HCT116 (cell line): ENCODE measurements around the gene KCNK5. TPM values are rescaled to one million over a fixed set of nuclear protein-coding genes. Genes with fewer than 3 reads are reported as not detected.

Source experiments
- ATAC-seq: fragments of 200-7000 bp; cut with Tn5 transposase; 2 replicates; pipeline ENCODE4 v1.9.1; 2020; ENCODE audit warnings: mild to moderate bottlenecking, moderate library complexity
- BruUV-seq: library from RNA; stranded (reverse); fragments of 400-500 nt; replicated peaks from 2 replicates; lab custom pipeline; 2021; lab: Mats Ljungman, UMichigan
- CTCF ChIA-PET: fragments of 300-600 bp; sonication (Branson Sonifier 250); formaldehyde crosslinking; loops from one replicate; lab custom pipeline; 2021; ENCODE audit warnings: antibody characterized with exemption; lab: Charles Lee
- POLR2A ChIA-PET: fragments of 300-600, 350-600 bp; sonication (Branson Sonifier 250); formaldehyde crosslinking; loops from one replicate; lab custom pipeline; 2021; ENCODE audit warnings: antibody characterized with exemption; lab: Charles Lee
- RAD21 ChIA-PET, 2 experiments: fragments of 300-600 bp; sonication (Branson Sonifier 250); formaldehyde crosslinking; loops; one replicate each; lab custom pipeline; 2023; ENCODE audit warnings: low total read pairs in 2 of 2; ENCODE audit not compliant: uncharacterized antibody in 2 of 2, unreplicated experiment in 2 of 2, low non-redundant PET in 1 of 2; lab: Charles Lee
- DNase-seq: peaks from one replicate; pipeline ENCODE4 v3.0.0-alpha.2; 2010; ENCODE audit warnings: low read depth, low spot score
- H2AFZ ChIP-seq: fragments of 200-600 bp; shearing (Covaris generic), sonication (generic); 2 replicates; pipeline ENCODE4 v1.6.1; 2017; ENCODE audit warnings: low read depth, mixed run types, mixed read lengths, antibody characterized with exemption, low read length; ENCODE audit not compliant: poor library complexity, severe bottlenecking
- H3K27ac ChIP-seq: 2 replicates; pipeline ENCODE4 v1.5.1; 2012; ENCODE audit warnings: low read depth, low read length
- H3K27me3 ChIP-seq: fragments of 200-600 bp; sonication (generic); 2 replicates; pipeline ENCODE4 v1.6.1; 2016; ENCODE audit warnings: mixed run types, low read length, mixed read lengths; ENCODE audit not compliant: insufficient read depth
- H3K36me3 ChIP-seq, 2 experiments: fragments of 200-500 bp in 1 of 2; fragments of 200-600 bp in 1 of 2; sonication (Bioruptor generic) in 1 of 2; sonication (generic) in 1 of 2; 2 replicates each; pipeline versions ENCODE4 v1.5.1 to v1.6.1; 2014 to 2016; ENCODE audit warnings: low read length in 2 of 2, inconsistent platforms in 1 of 2, mixed read lengths in 1 of 2, mixed run types in 1 of 2; ENCODE audit not compliant: insufficient read depth in 2 of 2, control insufficient read depth in 1 of 2
- H3K4me1 ChIP-seq, 2 experiments: fragments of 200-600 bp in 1 of 2; sonication (generic) in 1 of 2; 2 replicates each; pipeline versions ENCODE4 v1.5.1 to v1.6.1; 2012 to 2017; ENCODE audit warnings: low read length in 2 of 2, inconsistent platforms in 1 of 2, mild to moderate bottlenecking in 1 of 2, mixed read lengths in 1 of 2, mixed run types in 1 of 2, moderate library complexity in 1 of 2; ENCODE audit not compliant: insufficient read depth in 2 of 2, control insufficient read depth in 1 of 2
- H3K4me2 ChIP-seq: fragments of 200-600 bp; sonication (generic); 2 replicates; pipeline ENCODE4 v1.6.1; 2017; ENCODE audit warnings: mixed run types, low read length, mixed read lengths
- H3K4me3 ChIP-seq, 2 experiments: fragments of 200-600 bp in 1 of 2; sonication (generic) in 1 of 2; replicated peaks in 1 of 2; 2 replicates each; pipeline ENCODE4 v1.5.1; 2011 to 2016; ENCODE audit warnings: low read length in 2 of 2, control low read depth in 1 of 2, low read depth in 1 of 2, mild to moderate bottlenecking in 1 of 2, mixed read lengths in 1 of 2, mixed run types in 1 of 2
- H3K79me2 ChIP-seq: fragments of 200-600 bp; sonication (generic); 2 replicates; pipeline ENCODE4 v1.6.1; 2017; ENCODE audit warnings: mild to moderate bottlenecking, mixed run types, low read length, moderate library complexity, mixed read lengths; ENCODE audit not compliant: insufficient read depth
- H3K9ac ChIP-seq: fragments of 200-600 bp; sonication (generic); 2 replicates; pipeline ENCODE4 v1.6.1; 2016; ENCODE audit warnings: low read length, mixed read lengths
- H3K9me2 ChIP-seq: fragments of 200-600 bp; sonication (generic), shearing (Covaris generic); 2 replicates; pipeline ENCODE4 v1.6.1; 2017; ENCODE audit warnings: mixed run types, mild to moderate bottlenecking, moderate library complexity; ENCODE audit not compliant: insufficient read depth
- H3K9me3 ChIP-seq, 2 experiments: fragments of 200-500 bp in 1 of 2; fragments of 200-600 bp in 1 of 2; sonication (Bioruptor generic) in 1 of 2; sonication (generic) in 1 of 2; 2 replicates each; pipeline ENCODE4 v1.6.1; 2014 to 2017; ENCODE audit warnings: low read length in 2 of 2, mixed read lengths in 2 of 2, inconsistent platforms in 1 of 2, low read depth in 1 of 2, mild to moderate bottlenecking in 1 of 2, mixed run types in 1 of 2, moderate library complexity in 1 of 2; ENCODE audit not compliant: control insufficient read depth in 1 of 2, insufficient read depth in 1 of 2
- H4K20me1 ChIP-seq: fragments of 200-600 bp; sonication (generic), shearing (Covaris generic); 2 replicates; pipeline ENCODE4 v1.6.1; 2017; ENCODE audit warnings: mixed run types, mild to moderate bottlenecking, moderate library complexity; ENCODE audit not compliant: insufficient read depth
- CBX3 ChIP-seq: IDR thresholded peaks from 2 replicates; pipeline ENCODE4 v1.6.1; 2012; ENCODE audit warnings: low read depth
- CEBPB ChIP-seq: IDR thresholded peaks from 2 replicates; pipeline ENCODE4 v1.6.1; 2012; ENCODE audit warnings: low read depth
- CTCF ChIP-seq, 3 experiments: fragments of 200-600 bp in 1 of 3; sonication (generic) in 1 of 3; IDR thresholded peaks in 2 of 3; conservative IDR thresholded peaks in 1 of 3; 2 replicates each; pipeline ENCODE4 v1.5.1; 2012 to 2017; ENCODE audit warnings: low read depth in 2 of 3, low read length in 2 of 3, antibody characterized with exemption in 1 of 3, borderline replicate concordance in 1 of 3, control low read depth in 1 of 3, mild to moderate bottlenecking in 1 of 3, mixed read lengths in 1 of 3, mixed run types in 1 of 3, moderate library complexity in 1 of 3; ENCODE audit not compliant: insufficient read depth in 1 of 3
- EGR1 ChIP-seq: IDR thresholded peaks from 2 replicates; pipeline ENCODE4 v1.6.1; 2012; ENCODE audit warnings: low read depth
- ELF1 ChIP-seq: IDR thresholded peaks from 2 replicates; pipeline ENCODE4 v1.6.1; 2012; ENCODE audit warnings: low read depth, borderline replicate concordance
- EZH2phosphoT487 ChIP-seq: fragments of 200-600 bp; IDR thresholded peaks from 2 replicates; pipeline ENCODE4 v1.6.1; 2018; ENCODE audit warnings: antibody characterized with exemption, borderline replicate concordance
- JUND ChIP-seq: IDR thresholded peaks from 2 replicates; pipeline ENCODE4 v1.6.1; 2012
- POLR2A ChIP-seq: IDR thresholded peaks from 2 replicates; pipeline ENCODE4 v1.7.0; 2011; ENCODE audit warnings: borderline replicate concordance; ENCODE audit not compliant: insufficient read depth, insufficient read length; ENCODE audit errors: extremely low read depth
- REST ChIP-seq: IDR thresholded peaks from 2 replicates; pipeline ENCODE4 v1.6.1; 2012; ENCODE audit warnings: low read depth
- SIN3A ChIP-seq: IDR thresholded peaks from 2 replicates; pipeline ENCODE4 v1.6.1; 2012; ENCODE audit warnings: low read depth
- SP1 ChIP-seq: IDR thresholded peaks from 2 replicates; pipeline ENCODE4 v1.6.1; 2012; ENCODE audit warnings: low read depth
- SRF ChIP-seq: IDR thresholded peaks from 2 replicates; pipeline ENCODE4 v1.6.1; 2012; ENCODE audit warnings: low read depth
- ZNF274 ChIP-seq: fragments of 200-500 bp; sonication (Bioruptor generic); IDR thresholded peaks from 2 replicates; pipeline ENCODE4 v1.6.1; 2014; ENCODE audit warnings: mild to moderate bottlenecking, low read depth, low read length, inconsistent platforms
- intact Hi-C: fragments of 100-400 bp; cut with micrococcal nuclease; formaldehyde crosslinking; loops from 2 replicates; pipeline ENCODE4 v1.10.0; 2022
- total RNA-seq: library from RNA; stranded (reverse); gene quantifications from one replicate; pipeline ENCODE4 v1.2.1, GENCODE V29; 2021; ENCODE audit not compliant: unreplicated experiment

Gene KCNK5
- total RNA-seq, 1 experiment from 2014 or later, result 9.5 TPM

DNA sequence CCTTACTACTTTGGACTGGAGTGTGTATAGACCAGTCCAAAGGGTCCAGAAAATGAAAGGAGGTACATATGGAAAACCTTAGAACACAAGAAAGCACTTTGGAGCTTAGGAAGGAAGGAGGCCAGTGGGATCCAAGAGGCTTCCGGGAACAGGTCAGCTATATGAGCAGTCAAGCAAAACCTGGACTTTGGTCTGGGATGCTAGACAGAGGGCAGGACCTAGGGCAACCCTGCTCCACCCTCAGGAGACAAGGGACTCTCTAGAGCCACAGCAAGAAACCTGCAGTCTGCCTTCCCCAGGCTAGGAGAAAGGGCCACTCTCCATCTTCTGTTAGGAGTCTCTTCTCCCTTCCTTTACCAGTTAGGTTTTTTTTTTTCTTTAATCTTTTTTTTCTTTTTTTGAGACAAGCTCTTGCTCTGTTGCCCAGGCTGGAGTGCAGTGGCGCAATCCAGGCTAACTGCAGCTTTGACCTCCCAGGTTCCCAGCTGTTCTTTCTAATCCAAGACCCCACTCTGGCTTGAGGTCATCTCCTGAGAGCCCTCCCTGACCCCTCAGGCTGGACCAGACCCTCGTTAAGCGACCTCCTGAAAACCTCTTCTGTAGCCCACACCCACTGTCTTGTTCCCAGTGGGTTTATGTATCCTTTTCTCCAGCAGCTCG, 4.6 kb downstream of the KCNK5 start:
- DNase-seq (no peak), ATAC-seq (no peak)
- ChIA-PET POLR2A (interaction anchor here (0.7 to 1.0 kb wide), 2 partner anchors 18 to 177 kb away, joined by 3 to 4 read pairs; no protein-coding TSS in a partner anchor), CTCF (interaction anchor here (1.2 to 1.3 kb wide), 2 partner anchors 27 to 242 kb away, joined by 3 read pairs; no protein-coding TSS in a partner anchor), RAD21 (no interaction called here)
- Histone ChIP-seq H2AFZ (no peak overlapping the region), H3K27me3 (no peaks in the 10 kb centered on the region), H3K9ac (no peak overlapping the region), H3K9me2 (no peaks in the 10 kb centered on the region), H3K36me3 (0 out of 4 replicates have a peak, but pooled peaks cover 0 to 5% of the 10 kb centered on the region in 2 experiments), H3K4me2 (no peak overlapping the region), H3K9me3 (no peaks in the 10 kb centered on the region), H3K79me2 (peaks cover 92% of the 10 kb centered on the region), H3K4me1 (peaks cover 6 to 35% of the 10 kb centered on the region in 2 experiments; a peak in 3 of 4 replicates), H3K27ac (no peak overlapping the region), H4K20me1 (no peaks in the 10 kb centered on the region), H3K4me3 (no peak overlapping the region)
- no TSS peak for BruUV-seq
- TF ChIP-seq EZH2phosphoT487 (no peak), CEBPB (no peak), ELF1 (no peak), ZNF274 (no peak), SP1 (no peak), CBX3 (no peak), SIN3A (no peak), SRF (no peak), EGR1 (no peak), CTCF (IDR thresholded peaks at IDR 0.05 in 2 of 3, conservative IDR thresholded peaks at IDR 0.05 in 1 of 3; ENCODE audit: borderline replicate concordance in 1 of 3, insufficient read depth in 1 of 3, low read depth in 2 of 3, low read length in 2 of 3) (no peak), REST (no peak), JUND (no peak), POLR2A (no peak)
- intact Hi-C loops, result loop anchor here (5.0 kb wide), 1 partner anchor 47 kb away; no protein-coding TSS in a partner anchor
